IPS-15b (cell line): ENCODE measurements around the gene C3orf70.
A peak's percentile ranks its signal among the peaks of the same experiment; 100 is the strongest.

Experiments used
- H3K27me3 ChIP-seq: one replicate; pipeline ENCODE4 v1.6.1; 2013; ENCODE audit warnings: low read length; ENCODE audit not compliant: control insufficient read depth, insufficient read depth
- H3K36me3 ChIP-seq: one replicate; pipeline ENCODE4 v1.6.1; 2013; ENCODE audit warnings: low read length; ENCODE audit not compliant: control insufficient read depth, insufficient read depth
- H3K4me1 ChIP-seq: one replicate; pipeline ENCODE4 v1.6.1; 2013; ENCODE audit warnings: mild to moderate bottlenecking, low read length; ENCODE audit not compliant: control insufficient read depth, insufficient read depth
- H3K4me3 ChIP-seq: one replicate; pipeline ENCODE4 v1.5.1; 2013; ENCODE audit warnings: low read depth, low read length
- H3K9ac ChIP-seq: one replicate; pipeline ENCODE4 v1.6.1; 2013; ENCODE audit warnings: low read depth, mild to moderate bottlenecking, low read length
- H3K9me3 ChIP-seq: one replicate; pipeline ENCODE4 v1.6.1; 2013; ENCODE audit warnings: mild to moderate bottlenecking, low read length; ENCODE audit not compliant: control insufficient read depth, insufficient read depth

The C3orf70 gene, protein sequence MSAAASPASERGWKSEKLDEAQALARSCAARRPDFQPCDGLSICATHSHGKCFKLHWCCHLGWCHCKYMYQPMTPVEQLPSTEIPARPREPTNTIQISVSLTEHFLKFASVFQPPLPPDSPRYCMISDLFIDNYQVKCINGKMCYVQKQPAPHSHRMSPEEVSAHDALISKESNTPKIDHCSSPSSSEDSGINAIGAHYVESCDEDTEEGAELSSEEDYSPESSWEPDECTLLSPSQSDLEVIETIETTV

DNA sequence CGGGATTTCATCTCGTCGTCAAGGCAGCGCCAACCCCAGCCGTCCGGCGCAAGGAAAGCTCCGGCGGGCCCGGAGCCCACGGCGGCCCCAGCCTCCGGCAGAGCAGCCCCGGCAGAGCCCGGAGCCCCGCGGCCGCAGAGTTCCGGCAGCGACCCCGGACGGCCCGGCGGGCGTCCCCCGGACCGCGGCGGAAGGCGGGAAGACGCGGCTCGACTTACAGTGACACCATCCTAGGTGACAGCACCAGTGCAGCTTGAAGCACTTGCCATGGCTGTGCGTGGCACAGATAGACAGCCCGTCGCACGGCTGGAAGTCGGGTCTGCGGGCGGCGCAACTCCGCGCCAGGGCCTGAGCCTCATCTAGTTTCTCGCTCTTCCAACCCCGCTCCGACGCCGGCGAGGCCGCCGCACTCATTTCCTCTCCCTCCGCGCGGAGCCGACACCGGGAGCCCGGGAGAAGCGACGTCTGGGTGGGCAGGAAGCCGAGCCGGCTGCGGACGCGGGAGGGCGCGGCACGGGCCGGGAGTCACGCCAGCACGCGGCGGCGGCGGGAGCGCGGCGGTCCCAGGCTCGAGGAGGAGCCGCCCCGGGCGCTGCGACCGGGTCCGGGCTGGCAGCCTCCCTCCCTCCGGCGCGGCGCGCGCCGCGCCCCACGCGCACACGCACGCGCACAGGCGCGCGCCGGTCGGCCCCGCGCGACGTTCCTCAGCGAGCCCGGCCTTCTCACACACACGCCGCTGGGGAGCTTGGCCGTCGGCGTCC is at the start of gene C3orf70:
TSS of gene C3orf70 (minus strand) at position 651 of the 761 bp plus-strand sequence. CDS start at position 414, 237 bp downstream.
- H3K4me1 ChIP-seq: peaks cover 5% of the 10 kb centered on the region
- H3K27me3 ChIP-seq: peaks cover 39% of the 10 kb centered on the region
- H3K9ac ChIP-seq: peak within 1 kb of the TSS; percentile 50
- H3K36me3 ChIP-seq: no peaks in the 10 kb centered on the region
- no peaks in the 10 kb centered on the region for H3K9me3 ChIP-seq
- H3K4me3 ChIP-seq: peak within 1 kb of the TSS; percentile 80

DNA sequence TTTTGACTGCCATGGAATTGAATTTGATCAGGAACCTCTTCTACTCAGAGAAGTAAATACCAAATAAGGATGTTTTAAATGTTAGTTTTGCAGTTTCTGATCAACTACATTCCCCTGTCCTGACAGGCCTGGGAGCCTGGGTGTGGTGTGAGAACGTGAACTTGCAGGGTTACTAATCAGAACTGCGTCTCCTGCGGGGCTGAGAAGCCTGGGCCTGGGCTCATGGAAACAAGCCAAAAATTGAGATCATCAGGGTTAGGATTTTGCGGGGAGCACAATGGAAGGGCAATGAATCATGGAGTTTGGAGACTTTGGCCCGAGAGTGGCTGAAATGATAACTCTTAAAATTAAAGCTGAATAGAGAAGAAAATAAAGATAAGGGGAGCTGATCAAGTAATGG is 47.8 kb upstream of the C3orf70 start:
- Histone ChIP-seq H3K36me3 (no peaks in the 10 kb centered on the region), H3K27me3 (no peaks in the 10 kb centered on the region), H3K9ac (no peak overlapping the region), H3K4me3 (no peak overlapping the region), H3K9me3 (no peaks in the 10 kb centered on the region), H3K4me1 (no peaks in the 10 kb centered on the region)

DNA sequence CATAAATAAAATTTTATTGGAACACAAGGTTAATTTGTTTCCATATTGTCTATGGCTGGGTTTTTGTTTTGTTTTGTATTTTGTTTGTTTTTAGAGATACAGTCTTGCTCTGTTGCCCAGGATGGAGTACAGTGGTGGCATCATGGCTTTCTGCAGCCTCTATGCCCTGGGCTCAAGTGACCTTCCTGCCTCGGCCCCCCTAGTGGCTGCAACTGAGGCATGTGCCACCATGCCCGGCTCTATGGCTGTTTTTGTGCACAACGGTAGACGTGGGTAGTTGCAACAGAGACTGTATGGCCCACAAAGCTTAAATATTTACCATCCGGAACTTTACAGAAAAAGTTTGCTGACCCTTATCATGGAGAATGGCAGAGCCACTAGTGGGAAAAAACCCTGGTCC is 46.8 kb upstream of the C3orf70 start:
- Histone ChIP-seq H3K27me3 (no peaks in the 10 kb centered on the region), H3K36me3 (no peaks in the 10 kb centered on the region), H3K9me3 (no peaks in the 10 kb centered on the region), H3K4me3 (no peak overlapping the region), H3K4me1 (no peaks in the 10 kb centered on the region), H3K9ac (no peak overlapping the region)

DNA sequence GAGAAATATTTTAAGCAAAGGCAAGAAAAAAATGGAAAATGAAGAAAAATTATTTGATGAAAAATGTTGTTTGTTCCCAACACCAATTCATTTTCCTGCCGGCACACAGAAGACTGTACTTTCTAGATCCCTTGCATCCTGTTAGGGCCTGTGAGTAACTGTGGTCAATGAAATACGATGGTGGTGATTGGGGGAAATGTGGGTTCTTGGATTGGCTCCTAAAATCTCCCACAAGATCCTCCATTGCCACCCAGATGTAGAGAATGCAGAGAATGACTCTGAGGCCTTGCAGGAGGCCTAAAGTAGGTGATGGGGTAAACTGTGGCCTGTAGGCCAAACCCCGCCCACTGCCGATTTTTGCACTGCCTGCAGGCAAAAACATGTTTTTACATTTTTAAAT is 46.3 kb upstream of the C3orf70 start:
- H3K36me3 ChIP-seq: no peaks in the 10 kb centered on the region
- H3K9me3 ChIP-seq: no peaks in the 10 kb centered on the region
- no peaks in the 10 kb centered on the region for H3K27me3 ChIP-seq
- no peak overlapping the region for H3K4me3 ChIP-seq
- no peak overlapping the region for H3K9ac ChIP-seq
- H3K4me1 ChIP-seq: no peaks in the 10 kb centered on the region

DNA sequence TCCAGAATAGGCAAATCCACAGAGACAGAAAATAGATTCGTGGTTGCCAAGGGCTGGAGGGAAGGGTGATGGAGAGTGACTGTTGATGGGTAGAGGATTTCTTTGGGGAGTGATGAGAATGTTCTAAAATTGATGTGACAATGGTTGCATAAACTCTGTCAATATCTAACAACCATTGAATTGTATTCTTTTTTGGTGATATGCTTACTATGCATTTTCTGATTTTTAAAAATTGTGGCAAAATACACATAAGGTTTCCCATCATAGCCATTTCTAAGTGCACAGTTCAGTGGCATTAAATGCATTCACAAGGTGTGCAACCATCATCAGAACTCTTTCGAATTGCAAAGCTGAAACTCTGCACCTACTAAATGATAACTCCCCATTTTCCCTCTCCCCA is 44.2 kb upstream of the C3orf70 start:
- H3K4me3 ChIP-seq: no peak overlapping the region
- no peaks in the 10 kb centered on the region for H3K36me3 ChIP-seq
- H3K9me3 ChIP-seq: no peaks in the 10 kb centered on the region
- H3K4me1 ChIP-seq: no peaks in the 10 kb centered on the region
- H3K9ac ChIP-seq: no peak overlapping the region
- H3K27me3 ChIP-seq: no peaks in the 10 kb centered on the region

DNA sequence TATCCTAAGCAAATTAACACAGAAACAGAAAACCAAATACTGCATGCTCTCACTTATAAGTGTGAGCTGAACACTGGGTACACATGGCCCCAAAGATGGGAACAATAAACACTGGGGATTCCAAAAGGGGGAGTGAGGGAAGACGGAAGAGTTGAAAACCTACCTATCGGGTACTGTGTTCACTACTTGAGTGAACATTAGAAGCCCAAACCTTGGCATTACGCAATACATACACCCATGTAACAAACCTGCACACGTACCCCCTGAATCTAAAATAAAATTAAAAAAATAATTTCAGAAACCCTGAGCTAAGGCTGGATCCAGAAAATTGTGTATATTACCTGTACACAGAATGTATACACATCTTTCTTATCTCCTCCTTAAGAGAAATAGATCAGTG is 42.8 kb upstream of the C3orf70 start:
- H3K36me3 ChIP-seq: no peaks in the 10 kb centered on the region
- no peaks in the 10 kb centered on the region for H3K9me3 ChIP-seq
- no peaks in the 10 kb centered on the region for H3K27me3 ChIP-seq
- H3K4me1 ChIP-seq: no peaks in the 10 kb centered on the region
- no peak overlapping the region for H3K4me3 ChIP-seq
- no peak overlapping the region for H3K9ac ChIP-seq

DNA sequence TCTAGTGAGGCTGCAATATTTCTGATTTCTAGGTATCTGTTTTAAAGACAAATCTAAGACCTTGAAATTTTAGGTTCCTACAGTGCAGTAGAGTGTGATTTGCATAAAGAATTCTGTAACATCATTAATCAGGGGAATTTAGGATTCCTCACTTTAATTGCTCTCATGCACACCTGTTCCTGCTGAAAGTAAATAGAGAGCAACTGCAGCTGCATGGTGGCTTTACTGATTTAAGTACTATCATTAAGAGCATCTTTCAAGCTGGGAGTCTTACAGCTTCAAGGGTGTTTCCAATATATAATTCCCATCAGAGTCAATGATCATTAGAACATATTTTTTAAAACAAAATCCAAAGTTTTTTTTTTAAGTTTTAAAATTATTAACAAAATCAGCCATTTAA is 36.0 kb upstream of the C3orf70 start:
- H3K9me3 ChIP-seq: no peaks in the 10 kb centered on the region
- H3K9ac ChIP-seq: no peak overlapping the region
- H3K4me3 ChIP-seq: no peak overlapping the region
- H3K36me3 ChIP-seq: no peaks in the 10 kb centered on the region
- H3K27me3 ChIP-seq: no peaks in the 10 kb centered on the region
- no peaks in the 10 kb centered on the region for H3K4me1 ChIP-seq

DNA sequence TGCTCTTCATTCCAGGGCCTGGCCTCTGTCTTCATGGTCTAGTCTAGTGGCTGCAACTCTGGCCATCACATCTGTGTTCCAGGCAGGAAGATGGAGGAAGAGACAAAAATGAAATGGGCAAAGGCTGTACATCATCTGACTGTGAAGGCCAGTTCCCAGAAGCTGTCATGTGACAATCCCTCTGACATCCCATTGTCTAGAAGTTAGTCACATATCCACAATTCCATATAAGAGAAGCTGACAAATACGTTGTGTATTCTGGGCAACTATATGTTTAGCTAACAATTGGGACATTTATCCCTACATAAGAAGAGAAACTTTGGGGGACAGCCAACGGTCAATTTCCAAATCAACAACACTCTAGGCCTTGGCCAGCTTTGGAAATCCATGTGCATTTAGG is 34.5 kb upstream of the C3orf70 start:
- H3K36me3 ChIP-seq: no peaks in the 10 kb centered on the region
- H3K4me1 ChIP-seq: no peaks in the 10 kb centered on the region
- no peaks in the 10 kb centered on the region for H3K27me3 ChIP-seq
- no peaks in the 10 kb centered on the region for H3K9me3 ChIP-seq
- no peak overlapping the region for H3K4me3 ChIP-seq
- H3K9ac ChIP-seq: no peak overlapping the region

DNA sequence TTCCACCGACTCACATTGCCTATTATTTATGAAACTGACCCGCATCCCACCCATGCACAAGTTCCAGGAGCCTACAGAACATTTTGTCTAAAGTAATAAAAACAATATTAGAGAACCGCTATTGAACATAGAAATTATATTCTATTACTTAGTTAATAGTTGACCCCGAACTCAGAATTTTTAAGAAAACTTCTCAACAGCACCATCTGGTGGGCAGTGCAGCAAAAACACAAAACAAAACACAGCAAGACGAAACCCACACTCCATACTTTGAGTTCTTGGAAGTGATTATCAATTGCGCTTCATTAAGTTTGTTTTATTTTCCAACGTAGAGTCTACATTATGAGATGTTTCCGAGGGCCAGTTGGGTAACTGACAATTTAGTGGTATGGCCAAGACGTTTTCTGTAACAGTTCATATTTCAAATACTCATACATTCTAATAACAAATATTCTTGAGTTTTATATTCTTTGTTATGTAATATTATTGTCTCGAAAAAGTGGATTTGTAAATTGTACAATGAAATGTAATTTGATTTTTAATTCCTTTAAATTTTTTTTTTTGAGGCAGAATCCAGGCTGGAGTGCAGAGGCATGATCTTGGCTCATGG is 24.0 kb upstream of the C3orf70 start:
- H3K9me3 ChIP-seq: no peaks in the 10 kb centered on the region
- H3K4me1 ChIP-seq: peaks cover 7% of the 10 kb centered on the region
- no peaks in the 10 kb centered on the region for H3K27me3 ChIP-seq
- H3K9ac ChIP-seq: no peak overlapping the region
- no peak overlapping the region for H3K4me3 ChIP-seq
- no peaks in the 10 kb centered on the region for H3K36me3 ChIP-seq

DNA sequence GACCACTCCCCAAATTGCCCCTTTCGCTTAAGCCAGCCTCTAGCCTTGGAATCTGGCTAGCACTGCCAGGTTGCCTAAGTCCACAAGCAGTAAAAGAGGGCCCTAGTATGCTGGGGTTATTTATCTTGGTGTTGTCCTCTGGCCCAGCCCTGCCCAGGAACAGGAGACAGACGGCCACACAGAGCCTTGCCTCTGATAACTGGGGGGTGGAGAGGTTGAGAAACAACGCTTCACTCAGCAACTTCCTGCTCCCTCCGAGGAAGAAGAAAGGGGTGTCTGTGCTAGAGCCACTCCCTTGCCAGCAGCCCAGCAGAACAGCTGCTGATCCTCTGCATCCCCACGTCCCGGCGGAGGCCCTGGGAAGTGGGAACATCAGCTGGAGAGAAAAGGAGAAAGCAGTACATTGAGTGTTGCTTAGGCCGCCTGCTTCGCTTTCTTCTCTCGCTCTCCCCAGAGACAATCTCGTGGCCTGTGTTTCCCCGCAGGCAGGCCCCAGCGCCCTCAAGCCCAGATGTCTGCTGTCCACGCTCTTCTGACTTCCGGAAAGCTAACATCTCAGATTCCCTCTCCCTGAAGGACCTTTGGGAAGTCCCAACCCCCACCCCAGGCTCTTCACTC is 22.6 kb upstream of the C3orf70 start:
- Histone ChIP-seq H3K9me3 (no peaks in the 10 kb centered on the region), H3K36me3 (no peaks in the 10 kb centered on the region), H3K4me3 (no peak overlapping the region), H3K4me1 (peaks cover 7% of the 10 kb centered on the region), H3K27me3 (no peaks in the 10 kb centered on the region), H3K9ac (no peak overlapping the region)

DNA sequence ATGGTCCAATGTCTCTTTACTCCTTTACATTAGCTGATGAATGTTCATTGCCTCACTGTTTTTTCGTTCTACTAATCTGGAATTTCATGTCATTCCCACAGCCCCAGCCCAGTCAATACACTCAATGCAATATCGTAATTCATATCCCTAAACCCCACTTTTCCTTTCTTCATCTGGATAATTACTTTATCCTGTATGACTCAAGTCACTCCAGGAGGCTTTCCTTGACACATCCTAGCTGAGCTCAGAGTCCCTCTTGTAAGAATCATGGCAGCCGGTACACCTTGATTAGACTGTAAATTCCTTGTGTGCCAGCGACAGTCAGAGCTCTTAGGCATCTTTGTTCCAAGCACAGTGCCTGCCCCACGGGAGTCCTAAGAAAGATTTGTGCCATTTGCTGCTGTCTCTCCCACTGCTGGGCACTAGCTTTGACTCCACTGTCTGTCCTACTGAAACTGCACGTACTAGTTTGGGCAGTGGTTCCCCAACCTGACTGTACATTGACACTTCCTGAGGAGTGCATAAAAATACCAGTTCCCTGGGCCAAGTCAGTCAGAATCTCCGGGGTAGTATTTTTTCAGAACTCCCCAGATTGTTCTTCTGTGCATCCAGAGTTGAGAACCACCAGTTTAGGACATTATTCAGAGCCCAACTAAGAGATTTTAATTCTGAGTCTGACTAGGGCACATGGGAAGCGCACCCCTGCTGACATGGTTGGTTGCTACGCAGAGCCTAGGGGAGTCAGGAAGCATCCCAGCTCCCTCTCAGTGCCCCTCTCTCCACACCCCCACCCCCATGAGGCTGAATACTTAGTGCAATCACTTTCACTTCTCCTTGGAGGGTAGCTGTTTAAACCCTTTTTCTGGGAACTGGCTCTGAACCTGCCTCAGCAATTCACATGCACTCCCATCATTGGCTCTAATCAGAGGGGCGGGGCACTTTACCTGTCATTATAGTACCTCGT is 19.5 kb upstream of the C3orf70 start:
- Histone ChIP-seq H3K4me3 (no peak overlapping the region), H3K4me1 (peaks cover 7% of the 10 kb centered on the region), H3K9ac (no peak overlapping the region), H3K27me3 (no peaks in the 10 kb centered on the region), H3K9me3 (no peaks in the 10 kb centered on the region), H3K36me3 (no peaks in the 10 kb centered on the region)
